GM18505 (cell line): ENCODE measurements around the gene SLCO2B1.
"Not testable (repeated sequence)": the region's sequence is repeated elsewhere in the genome, so short reads cannot be mapped to it uniquely, and the experiment has no call there.

Source experiments
- ATAC-seq: cut with Tn5 transposase; IDR thresholded peaks from one replicate; pipeline ENCODE4 v1.9.1; 2021; ENCODE audit not compliant: unreplicated experiment
- POLR2A ChIP-seq: IDR thresholded peaks from 4 replicates; pipeline ENCODE4 v1.6.1; 2011; ENCODE audit warnings: borderline replicate concordance; ENCODE audit not compliant: insufficient read depth, insufficient read length; ENCODE audit errors: extremely low read depth

The SLCO2B1 gene

GRCh38 chr11:75150879-75151278 is at the start of gene SLCO2B1:
Gene SLCO2B1 (plus strand): TSS chr11:75151107. CDS start chr11:75151382, 275 bp downstream.
- no peak for ATAC-seq
- no peak for TF ChIP-seq POLR2A

GRCh38 chr11:75101424-75102128 is 49.3 kb upstream of the SLCO2B1 start:
- no peak for ATAC-seq
- TF ChIP-seq POLR2A: no peak

GRCh38 chr11:75103380-75104026 is 47.4 kb upstream of the SLCO2B1 start:
- no peak for ATAC-seq
- no peak for TF ChIP-seq POLR2A

- ATAC-seq: no peak
- no peak for TF ChIP-seq POLR2A
Observed at GRCh38 chr11:75105462-75105925, 45.4 kb upstream of the SLCO2B1 start.

GRCh38 chr11:75105967-75106681 is 44.8 kb upstream of the SLCO2B1 start:
- not testable (repeated sequence) for ATAC-seq

DNA sequence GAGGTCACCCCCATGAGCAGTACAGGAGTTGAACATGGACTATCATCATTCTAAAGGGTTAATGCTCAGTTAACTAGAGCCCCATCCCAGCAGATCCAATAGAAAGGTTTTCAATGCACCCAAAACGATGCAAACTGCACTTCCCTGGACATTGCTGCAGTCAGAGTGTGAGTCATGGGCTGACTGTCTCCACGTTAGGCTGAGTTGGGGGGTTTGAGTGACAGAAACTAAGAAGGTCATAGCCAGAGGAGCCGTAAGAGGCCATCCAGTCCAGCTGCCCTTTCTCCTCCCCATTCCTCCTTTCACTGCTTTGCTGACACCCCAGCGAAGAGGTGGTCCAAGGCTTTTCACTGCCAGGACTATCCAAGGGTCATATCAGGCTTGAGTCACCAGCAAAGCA is 43.7 kb upstream of the SLCO2B1 start:
- no peak for TF ChIP-seq POLR2A

GRCh38 chr11:75112200-75112599 is 38.7 kb upstream of the SLCO2B1 start:
- no peak for TF ChIP-seq POLR2A
- ATAC-seq: no peak

More for the DNA sequence above, 43.7 kb upstream of the SLCO2B1 start:
- no peak for ATAC-seq

DNA sequence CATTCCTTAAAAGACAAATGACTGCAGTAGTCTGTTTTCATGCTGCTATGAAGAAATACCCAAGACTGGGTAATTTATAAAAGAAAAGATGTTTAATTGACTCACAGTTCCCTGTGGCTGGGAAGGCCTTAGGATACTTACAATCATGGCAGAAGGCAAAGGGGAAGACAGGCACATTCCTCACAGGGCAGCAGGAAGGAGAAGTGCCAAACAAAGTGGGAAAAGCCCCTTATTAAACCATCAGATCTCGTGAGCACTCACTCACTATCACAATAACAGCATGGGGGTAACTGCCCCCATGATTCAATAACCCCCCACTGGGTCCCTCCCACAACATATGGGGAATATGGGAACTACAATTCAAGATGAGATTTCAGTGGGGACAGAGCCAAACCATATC is 37.9 kb upstream of the SLCO2B1 start:
- no peak for TF ChIP-seq POLR2A
- ATAC-seq: no peak

DNA sequence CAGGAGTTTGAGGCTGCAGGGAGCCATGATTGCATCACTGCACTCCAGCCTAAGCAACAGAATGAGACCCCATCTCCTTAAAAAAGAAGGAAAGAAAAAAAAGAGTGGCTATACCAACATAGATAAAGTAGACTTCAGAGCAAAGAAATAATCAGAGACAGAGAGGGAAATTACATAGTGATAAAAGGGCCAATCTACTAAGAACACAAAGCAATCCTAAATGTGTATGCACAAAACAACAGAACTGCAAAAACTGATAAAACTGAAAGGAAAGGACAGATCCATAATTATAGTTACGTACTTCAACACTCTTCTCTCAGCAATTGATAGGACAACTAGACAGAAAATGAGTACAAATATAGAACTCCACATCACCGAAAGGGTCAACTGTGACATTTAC is 36.4 kb upstream of the SLCO2B1 start:
- no peak for ATAC-seq
- no peak for TF ChIP-seq POLR2A

- TF ChIP-seq POLR2A: no peak
- no peak for ATAC-seq
Observed at GRCh38 chr11:75118577-75118976, 32.3 kb upstream of the SLCO2B1 start.

DNA sequence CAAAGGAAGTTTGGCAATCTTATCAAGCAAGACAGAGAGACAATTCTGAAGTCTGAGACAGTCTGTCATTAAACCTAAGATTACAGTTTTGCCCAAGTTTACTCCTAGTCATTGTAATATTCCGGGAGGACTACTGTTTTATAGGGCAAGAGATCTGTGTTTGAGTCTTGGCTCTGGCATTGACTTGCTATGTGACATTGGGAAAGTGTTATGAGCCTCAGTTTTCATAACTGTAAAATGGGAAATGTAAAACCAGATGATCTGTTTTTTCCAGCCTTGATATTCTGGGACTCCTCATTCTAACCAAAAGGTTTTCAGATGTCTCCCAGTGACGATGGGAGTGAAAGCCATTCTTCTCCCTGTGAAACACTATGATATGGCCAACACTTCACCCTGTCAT is 24.3 kb upstream of the SLCO2B1 start:
- no peak for TF ChIP-seq POLR2A
- no peak for ATAC-seq

DNA sequence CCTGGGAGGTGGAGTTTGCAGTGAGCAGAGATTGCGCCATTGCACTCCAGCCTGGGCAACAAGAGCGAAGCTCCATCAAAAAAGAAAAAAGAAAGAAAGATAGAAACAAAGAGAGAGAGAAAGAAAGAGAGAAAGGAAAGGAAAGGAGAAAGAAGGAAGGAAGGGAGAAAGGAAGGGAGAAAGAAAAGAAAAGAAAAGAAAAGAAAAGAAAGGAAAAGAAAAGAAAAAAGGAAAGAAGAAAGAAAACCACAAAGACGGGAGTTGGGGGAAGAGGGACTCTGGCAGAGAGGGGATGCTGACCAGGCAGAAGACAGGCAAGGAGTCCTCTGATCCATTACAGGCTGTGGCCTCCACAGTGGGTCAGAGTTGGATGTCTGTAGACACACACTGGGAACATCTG is 18.8 kb upstream of the SLCO2B1 start:
- no peak for ATAC-seq
- TF ChIP-seq POLR2A: no peak

DNA sequence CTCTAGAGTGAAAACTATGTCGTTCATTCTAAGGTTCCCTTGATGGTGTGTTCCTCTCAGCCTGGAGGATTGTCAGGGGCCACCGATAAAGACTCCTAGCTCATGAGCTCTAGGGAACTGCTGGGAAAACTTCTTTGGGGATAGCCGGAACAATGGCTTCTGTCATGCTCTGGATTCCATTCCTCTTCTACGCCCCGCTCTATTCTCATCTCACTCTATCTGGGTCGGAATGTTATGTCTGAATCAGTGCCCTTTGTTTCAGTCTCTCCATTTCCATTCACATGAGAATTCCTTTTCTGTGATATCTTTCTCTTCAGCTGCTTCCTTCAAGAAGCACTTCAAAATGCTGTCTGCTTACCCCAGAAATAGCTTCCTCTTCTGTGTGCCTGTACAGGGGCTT is 16.9 kb upstream of the SLCO2B1 start:
- TF ChIP-seq POLR2A: no peak
- ATAC-seq: no peak
